Keratinocyte (primary cell): ENCODE data around the gene PPFIBP2. TPM values are rescaled to one million over a fixed set of nuclear protein-coding genes. Genes with fewer than 3 reads are reported as not detected.

Source experiments
- DNase-seq: peaks from one replicate; pipeline ENCODE4 v3.0.0-alpha.2; 2011; ENCODE audit warnings: low read depth, missing footprints, low spot score
- FAIRE-seq: peaks from 2 replicates; lab custom pipeline; 2011; peaks lifted over from hg19 to GRCh38; lab: Jason Lieb, UNC
- H2AFZ ChIP-seq: 2 replicates; pipeline ENCODE4 v1.6.0; 2012; ENCODE audit warnings: low read length, control low read depth, inconsistent platforms; ENCODE audit not compliant: control insufficient read depth
- H3K27ac ChIP-seq: 2 replicates; pipeline ENCODE4 v1.5.1; 2011; ENCODE audit warnings: low read length; ENCODE audit not compliant: control insufficient read depth, insufficient read depth
- H3K27me3 ChIP-seq: 3 replicates; pipeline ENCODE4 v1.6.0; 2011; ENCODE audit warnings: low read length; ENCODE audit not compliant: control insufficient read depth, insufficient read depth; ENCODE audit errors: extremely low read depth
- H3K36me3 ChIP-seq, 2 experiments: 2 replicates in 1 of 2; 3 replicates in 1 of 2; pipeline ENCODE4 v1.5.1; 2011; ENCODE audit warnings: low read length in 2 of 2, mild to moderate bottlenecking in 1 of 2; ENCODE audit not compliant: control insufficient read depth in 2 of 2, insufficient read depth in 2 of 2; ENCODE audit errors: extremely low read depth in 1 of 2
- H3K4me1 ChIP-seq: 3 replicates; pipeline ENCODE4 v1.5.1; 2011; ENCODE audit warnings: low read length; ENCODE audit not compliant: control insufficient read depth, insufficient read depth; ENCODE audit errors: extremely low read depth
- H3K4me2 ChIP-seq: 3 replicates; pipeline ENCODE4 v1.6.0; 2011; ENCODE audit warnings: low read depth, low read length; ENCODE audit not compliant: control insufficient read depth, insufficient read depth; ENCODE audit errors: extremely low read depth
- H3K4me3 ChIP-seq, 3 experiments: fragments of 200-600 bp in 1 of 3; sonication (generic) in 1 of 3; 2 replicates in 2 of 3; 3 replicates in 1 of 3; pipeline ENCODE4 v1.5.1; 2011 to 2016; ENCODE audit warnings: low read length in 3 of 3, mild to moderate bottlenecking in 3 of 3, control low read depth in 2 of 3, inconsistent platforms in 1 of 3, low read depth in 1 of 3, mixed read lengths in 1 of 3, mixed run types in 1 of 3, moderate library complexity in 1 of 3; ENCODE audit not compliant: control insufficient read depth in 2 of 3, insufficient read depth in 2 of 3; ENCODE audit errors: extremely low read depth in 1 of 3
- H3K79me2 ChIP-seq: 2 replicates; pipeline ENCODE4 v1.6.0; 2012; ENCODE audit warnings: low read length; ENCODE audit not compliant: control insufficient read depth, insufficient read depth
- H3K9ac ChIP-seq: 3 replicates; pipeline ENCODE4 v1.6.0; 2011; ENCODE audit warnings: low read length; ENCODE audit not compliant: control insufficient read depth, insufficient read depth; ENCODE audit errors: extremely low read depth
- H3K9me1 ChIP-seq: 3 replicates; pipeline ENCODE4 v1.6.0; 2011; ENCODE audit warnings: low read length; ENCODE audit not compliant: control insufficient read depth, insufficient read depth; ENCODE audit errors: extremely low read depth
- H3K9me3 ChIP-seq: 2 replicates; pipeline ENCODE4 v1.5.1; 2012; ENCODE audit warnings: low read depth, low read length; ENCODE audit not compliant: control insufficient read depth
- H4K20me1 ChIP-seq: 3 replicates; pipeline ENCODE4 v1.6.0; 2011; ENCODE audit warnings: low read length; ENCODE audit not compliant: control insufficient read depth, insufficient read depth; ENCODE audit errors: extremely low read depth
- CTCF ChIP-seq, 3 experiments: IDR thresholded peaks in 1 of 3; conservative IDR thresholded peaks in 1 of 3; optimal IDR thresholded peaks in 1 of 3; 2 replicates in 2 of 3; 3 replicates in 1 of 3; pipeline versions ENCODE3 to v1.5.1; 2011; ENCODE audit warnings: low read length in 3 of 3, mild to moderate bottlenecking in 3 of 3, moderate library complexity in 2 of 3, control low read depth in 1 of 3, inconsistent platforms in 1 of 3; ENCODE audit not compliant: insufficient read depth in 2 of 3; ENCODE audit errors: extremely low read depth in 1 of 3
- EZH2 ChIP-seq: IDR thresholded peaks from one replicate; pipeline ENCODE4 v1.6.1; 2012; ENCODE audit warnings: inconsistent platforms, mild to moderate bottlenecking, low read length, moderate library complexity
- dilution Hi-C: fragments of 300-500 bp; cut with MboI; formaldehyde crosslinking; loops from one replicate; pipeline ENCODE4 v1.7.0; 2020; ENCODE audit warnings: low sequenced_read_pairs; ENCODE audit not compliant: extremely low pct_ligation_motif_present
- polyA plus RNA-seq, 5 experiments: library from polyadenylated mRNA; depleted of rRNA in 3 of 5; stranded (reverse) in 3 of 5; stranded (forward) in 1 of 5; unstranded in 1 of 5; fragments of >200 nt; gene quantifications; 1 replicate in 1 of 5; 2 replicates in 3 of 5; 3 replicates in 1 of 5; pipeline versions ENCODE4 v1.2.1 to v1.2.3, GENCODE V29; 2011 to 2012; ENCODE audit warnings: missing spikeins in 2 of 5, low read depth in 1 of 5, low replicate concordance in 1 of 5

The PPFIBP2 gene
- polyA plus RNA-seq, 1 donor (not counting 4 experiments of a cell fraction or from before 2014, with no cell fraction given), result 11.0 TPM

GRCh38 chr11:7581021-7581590 is 67.3 kb downstream of the PPFIBP2 start:
- no peaks in the 10 kb centered on the region for H3K9me1 ChIP-seq
- H3K4me2 ChIP-seq, result no peak overlapping the region
- H4K20me1 ChIP-seq, result no peaks in the 10 kb centered on the region
- H2AFZ ChIP-seq, result no peak overlapping the region
- H3K27me3 ChIP-seq, result no peaks in the 10 kb centered on the region
- no peaks in the 10 kb centered on the region for H3K79me2 ChIP-seq
- DNase-seq, result no peak
- no peak overlapping the region for H3K4me3 ChIP-seq
- TF ChIP-seq EZH2 (no peak), CTCF (optimal IDR thresholded peaks at IDR 0.05 in 1 of 3, IDR thresholded peaks at IDR 0.05 in 1 of 3, conservative IDR thresholded peaks at IDR 0.05 in 1 of 3; ENCODE audit: extremely low read depth in 1 of 3, insufficient read depth in 2 of 3, low read length in 3 of 3) (no peak)
- FAIRE-seq, result no peak
- H3K9ac ChIP-seq, result no peak overlapping the region
- H3K9me3 ChIP-seq, result no peaks in the 10 kb centered on the region
- dilution Hi-C loops, result no loop called here
- no peak overlapping the region for H3K27ac ChIP-seq
- no peaks in the 10 kb centered on the region for H3K36me3 ChIP-seq
- peaks cover 35% of the 10 kb centered on the region for H3K4me1 ChIP-seq

GRCh38 chr11:7582338-7582985 is 68.7 kb downstream of the PPFIBP2 start:
- Histone ChIP-seq H3K4me3 (no peak overlapping the region), H3K27me3 (no peaks in the 10 kb centered on the region), H3K9me3 (no peaks in the 10 kb centered on the region), H3K9me1 (no peaks in the 10 kb centered on the region), H3K27ac (no peak overlapping the region), H3K79me2 (no peaks in the 10 kb centered on the region), H3K4me1 (peaks cover 30% of the 10 kb centered on the region), H4K20me1 (no peaks in the 10 kb centered on the region), H2AFZ (no peak overlapping the region), H3K4me2 (no peak overlapping the region), H3K9ac (no peak overlapping the region), H3K36me3 (no peaks in the 10 kb centered on the region)
- TF ChIP-seq EZH2, result no peak
- no peak for TF ChIP-seq CTCF (optimal IDR thresholded peaks at IDR 0.05 in 1 of 3, IDR thresholded peaks at IDR 0.05 in 1 of 3, conservative IDR thresholded peaks at IDR 0.05 in 1 of 3; ENCODE audit: extremely low read depth in 1 of 3, insufficient read depth in 2 of 3, low read length in 3 of 3)
- DNase-seq, result no peak
- no peak for FAIRE-seq
- dilution Hi-C loops, result no loop called here
